MCF 10A (cell line): ENCODE data around the gene JOSD2. TPM values are rescaled to one million over a fixed set of nuclear protein-coding genes. Genes with fewer than 3 reads are reported as not detected.

Source experiments
- BruUV-seq: library from RNA; stranded (reverse); fragments of 400-500 nt; replicated peaks from 2 replicates; lab custom pipeline; 2021; lab: Mats Ljungman, UMichigan
- CTCF ChIA-PET: fragments of 300-600 bp; sonication (Branson Sonifier 250); formaldehyde crosslinking; extraction: SDS; loops from one replicate; lab custom pipeline; 2021; ENCODE audit warnings: antibody characterized with exemption, inconsistent platforms; lab: Yijun Ruan, JAX
- POLR2A ChIA-PET: fragments of 300-600, 350-650 bp; sonication (Branson Sonifier 250); formaldehyde crosslinking; extraction: SDS; loops from one replicate; lab custom pipeline; 2020; ENCODE audit warnings: antibody characterized with exemption, inconsistent platforms; lab: Yijun Ruan, JAX
- DNase-seq: peaks from one replicate; pipeline ENCODE4 v3.0.0-alpha.2; 2018; ENCODE audit not compliant: unreplicated experiment
- H3K27ac Mint-ChIP-seq: one replicate; pipeline ENCODE4 v1.8.0; 2022; ENCODE audit warnings: mild to moderate bottlenecking, low read depth, mixed read lengths; ENCODE audit not compliant: unreplicated experiment
- H3K27me3 Mint-ChIP-seq: one replicate; pipeline ENCODE4 v1.8.0; 2022; ENCODE audit warnings: mixed read lengths; ENCODE audit not compliant: insufficient read depth, unreplicated experiment
- H3K36me3 Mint-ChIP-seq: one replicate; pipeline ENCODE4 v1.8.0; 2022; ENCODE audit warnings: mild to moderate bottlenecking, moderate library complexity, mixed read lengths; ENCODE audit not compliant: insufficient read depth, unreplicated experiment
- H3K4me1 Mint-ChIP-seq: one replicate; pipeline ENCODE4 v1.8.0; 2022; ENCODE audit warnings: mixed read lengths; ENCODE audit not compliant: insufficient read depth, unreplicated experiment
- H3K4me3 Mint-ChIP-seq: one replicate; pipeline ENCODE4 v1.8.0; 2022; ENCODE audit warnings: mild to moderate bottlenecking, moderate library complexity, mixed read lengths; ENCODE audit not compliant: unreplicated experiment
- H3K9me3 Mint-ChIP-seq: one replicate; pipeline ENCODE4 v1.8.0; 2022; ENCODE audit warnings: mixed read lengths; ENCODE audit not compliant: unreplicated experiment
- CTCF ChIP-seq: fragments of 200-600 bp; IDR thresholded peaks from one replicate; pipeline ENCODE4 v1.8.0; 2022; ENCODE audit warnings: antibody characterized with exemption, mild to moderate bottlenecking; ENCODE audit not compliant: unreplicated experiment
- intact Hi-C: fragments of 100-400 bp; cut with micrococcal nuclease; formaldehyde crosslinking; loops from 2 replicates; pipeline ENCODE4 v1.14.1; 2022
- total RNA-seq: library from RNA; stranded (reverse); gene quantifications from 2 replicates; pipeline ENCODE4 v1.2.3, GENCODE V29; 2022

The JOSD2 gene
- total RNA-seq, 1 experiment from 2014 or later: 65.8 TPM

GRCh38 chr19:50500060-50500752, 10.8 kb downstream of the JOSD2 start:
- Mint-ChIP-seq H3K27ac (no peak overlapping the region), H3K27me3 (peaks cover 7% of the 10 kb centered on the region), H3K36me3 (peaks cover 6% of the 10 kb centered on the region), H3K9me3 (no peaks in the 10 kb centered on the region), H3K4me1 (no peaks in the 10 kb centered on the region), H3K4me3 (no peak overlapping the region)
- no peak for DNase-seq
- intact Hi-C loops: no loop called here
- CTCF ChIA-PET: no interaction called here
- TF ChIP-seq CTCF: peak; percentile 10
- POLR2A ChIA-PET: no interaction called here
- no TSS peak for BruUV-seq

DNA sequence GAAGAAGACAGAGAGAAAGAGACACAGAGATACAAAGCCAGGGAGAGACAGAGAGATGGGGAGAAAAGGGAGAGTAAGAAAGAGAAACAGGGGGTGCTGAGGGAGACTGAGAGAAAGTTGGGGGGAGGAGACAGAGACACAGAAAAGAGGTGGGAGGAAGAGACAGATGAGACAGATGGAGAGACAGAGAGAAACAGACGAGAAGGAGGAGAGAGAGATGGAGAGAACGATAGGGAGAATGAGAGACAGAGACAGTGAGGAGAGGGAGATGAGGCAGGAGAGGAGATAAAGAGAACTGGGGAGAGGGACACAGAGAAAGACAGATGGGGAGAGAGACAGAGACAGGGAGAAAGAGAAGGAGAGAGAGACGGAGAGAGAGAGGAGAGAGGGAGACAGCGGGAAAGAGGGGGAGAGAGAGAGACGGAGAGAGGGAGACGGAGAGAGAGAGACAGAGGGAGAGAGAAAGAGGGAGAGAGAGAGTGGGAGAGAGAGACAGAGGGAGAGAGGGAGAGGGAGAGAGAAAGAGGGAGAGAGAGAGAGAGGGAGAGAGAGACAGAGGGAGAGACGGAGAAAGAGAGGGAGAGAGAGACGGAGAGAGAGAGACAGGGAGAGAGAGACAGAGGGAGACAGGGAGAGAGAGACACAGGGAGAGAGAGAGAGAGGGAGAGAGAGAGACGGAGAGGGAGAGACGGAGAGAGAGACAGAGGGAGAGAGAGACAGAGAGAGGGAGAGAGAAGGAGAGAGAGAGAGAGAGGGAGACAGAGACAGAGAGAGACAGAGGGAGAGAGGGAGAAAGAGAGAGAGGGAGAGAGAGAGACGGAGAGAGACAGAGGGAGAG, 12.6 kb downstream of the JOSD2 start:
- no peaks in the 10 kb centered on the region for H3K4me1 Mint-ChIP-seq
- no peak for DNase-seq
- ChIA-PET CTCF (no interaction called here), POLR2A (no interaction called here)
- H3K27me3 Mint-ChIP-seq: peaks cover 21% of the 10 kb centered on the region
- H3K36me3 Mint-ChIP-seq: peaks cover 6% of the 10 kb centered on the region
- no peak for TF ChIP-seq CTCF
- intact Hi-C loops: no loop called here
- H3K4me3 Mint-ChIP-seq: no peak overlapping the region
- H3K9me3 Mint-ChIP-seq: no peaks in the 10 kb centered on the region
- H3K27ac Mint-ChIP-seq: no peak overlapping the region
- BruUV-seq: no TSS peak

- intact Hi-C loops: no loop called here
- Mint-ChIP-seq H3K9me3 (peaks cover 2% of the 10 kb centered on the region), H3K36me3 (peaks cover 6% of the 10 kb centered on the region), H3K4me1 (no peaks in the 10 kb centered on the region), H3K27me3 (peaks cover 25% of the 10 kb centered on the region), H3K27ac (no peak overlapping the region), H3K4me3 (no peak overlapping the region)
- DNase-seq: no peak
- CTCF ChIA-PET: no interaction called here
- TF ChIP-seq CTCF: no peak
- BruUV-seq: no TSS peak
- POLR2A ChIA-PET: interaction anchor here (0.7 kb wide), 1 partner anchor 97 kb away, joined by 3 read pairs; no protein-coding TSS in a partner anchor
Observed at GRCh38 chr19:50497022-50497405, 14.0 kb downstream of the JOSD2 start.
